Liver (tissue), 3 donors: ENCODE data around the gene MYL3.

Source experiments
- GABPA ChIP-seq, 2 donors: IDR thresholded peaks in 1 of 2; conservative IDR thresholded peaks in 1 of 2; 2 replicates each; pipeline ENCODE4 v1.6.1; 2016; ENCODE audit warnings: antibody characterized with exemption in 2 of 2, mild to moderate bottlenecking in 1 of 2, moderate library complexity in 1 of 2
- TAF1 ChIP-seq: conservative IDR thresholded peaks from 2 replicates; pipeline ENCODE4 v1.6.1; 2016; ENCODE audit warnings: antibody characterized with exemption, mild to moderate bottlenecking
- ZBTB33 ChIP-seq: IDR thresholded peaks from 2 replicates; pipeline ENCODE4 v1.6.1; 2016; ENCODE audit warnings: antibody characterized with exemption
- TF ChIP-seq, protein P1 (sequence below): IDR thresholded peaks from 2 replicates; pipeline ENCODE4 v1.6.1; 2016; ENCODE audit warnings: antibody characterized with exemption
- TF ChIP-seq, protein P2 (sequence below): fragments of 150-350 bp; IDR thresholded peaks from 2 replicates; pipeline ENCODE4 v1.5.1; 2017; ENCODE audit warnings: improper control_type of control experiment, low read depth, low read length; ENCODE audit not compliant: missing input control
- TF ChIP-seq, protein P3 (sequence below): IDR thresholded peaks from 2 replicates; pipeline ENCODE4 v1.6.1; 2016; ENCODE audit warnings: antibody characterized with exemption
- donor health status: healthy.
- donor health status: healthy.

DNA sequence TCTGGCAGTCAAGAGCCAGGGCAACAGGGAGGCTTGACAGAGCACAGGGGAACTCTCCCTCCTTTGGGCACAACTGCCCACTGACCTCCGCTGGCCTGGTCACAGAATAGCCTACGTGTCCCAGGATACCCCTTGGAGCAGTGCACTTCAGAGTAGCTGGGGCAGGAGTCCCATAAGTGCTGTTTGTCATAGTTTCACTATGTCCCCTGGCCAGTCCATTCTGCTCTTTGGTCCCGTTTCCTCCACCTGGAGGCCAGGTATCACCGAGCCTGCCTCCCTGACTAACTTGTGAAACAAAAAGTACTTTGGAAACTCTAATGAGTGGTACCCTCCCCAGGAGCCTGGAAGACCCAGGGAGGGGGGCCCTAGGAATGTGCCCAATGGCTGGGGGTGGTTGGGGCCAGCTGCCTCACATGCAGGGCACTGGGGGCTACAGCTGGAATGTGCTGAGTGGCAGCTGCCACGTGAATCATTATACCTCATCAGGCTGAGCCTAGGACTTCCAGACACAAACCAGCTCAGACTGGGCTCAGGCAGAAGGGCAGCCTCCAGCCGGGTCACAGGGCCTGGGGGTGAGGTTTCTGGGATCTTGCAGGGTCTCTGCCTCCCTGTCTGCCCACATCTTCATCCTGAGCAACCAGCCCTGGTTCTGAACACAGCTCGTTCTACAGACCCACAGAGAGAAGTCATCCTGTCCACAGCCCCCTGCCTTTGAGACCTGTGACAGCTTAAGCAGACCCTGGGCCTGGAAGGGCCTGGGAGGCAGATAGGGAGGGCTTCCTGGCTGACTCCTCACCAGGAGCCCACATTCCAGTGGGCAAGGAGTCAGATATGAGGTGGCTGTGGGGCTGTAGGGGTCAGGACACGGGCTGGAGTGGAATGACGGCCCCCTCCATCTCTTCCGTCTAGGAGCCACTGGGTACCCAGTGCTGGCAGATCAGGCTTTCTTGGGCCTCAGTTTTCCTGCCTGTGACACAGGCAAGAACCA lies 13.4 kb upstream of the MYL3 start:
- TF ChIP-seq, protein P1, sequence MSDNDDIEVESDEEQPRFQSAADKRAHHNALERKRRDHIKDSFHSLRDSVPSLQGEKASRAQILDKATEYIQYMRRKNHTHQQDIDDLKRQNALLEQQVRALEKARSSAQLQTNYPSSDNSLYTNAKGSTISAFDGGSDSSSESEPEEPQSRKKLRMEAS: no peak
- TF ChIP-seq, protein P2, sequence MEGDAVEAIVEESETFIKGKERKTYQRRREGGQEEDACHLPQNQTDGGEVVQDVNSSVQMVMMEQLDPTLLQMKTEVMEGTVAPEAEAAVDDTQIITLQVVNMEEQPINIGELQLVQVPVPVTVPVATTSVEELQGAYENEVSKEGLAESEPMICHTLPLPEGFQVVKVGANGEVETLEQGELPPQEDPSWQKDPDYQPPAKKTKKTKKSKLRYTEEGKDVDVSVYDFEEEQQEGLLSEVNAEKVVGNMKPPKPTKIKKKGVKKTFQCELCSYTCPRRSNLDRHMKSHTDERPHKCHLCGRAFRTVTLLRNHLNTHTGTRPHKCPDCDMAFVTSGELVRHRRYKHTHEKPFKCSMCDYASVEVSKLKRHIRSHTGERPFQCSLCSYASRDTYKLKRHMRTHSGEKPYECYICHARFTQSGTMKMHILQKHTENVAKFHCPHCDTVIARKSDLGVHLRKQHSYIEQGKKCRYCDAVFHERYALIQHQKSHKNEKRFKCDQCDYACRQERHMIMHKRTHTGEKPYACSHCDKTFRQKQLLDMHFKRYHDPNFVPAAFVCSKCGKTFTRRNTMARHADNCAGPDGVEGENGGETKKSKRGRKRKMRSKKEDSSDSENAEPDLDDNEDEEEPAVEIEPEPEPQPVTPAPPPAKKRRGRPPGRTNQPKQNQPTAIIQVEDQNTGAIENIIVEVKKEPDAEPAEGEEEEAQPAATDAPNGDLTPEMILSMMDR: no peak
- TF ChIP-seq, protein P3, sequence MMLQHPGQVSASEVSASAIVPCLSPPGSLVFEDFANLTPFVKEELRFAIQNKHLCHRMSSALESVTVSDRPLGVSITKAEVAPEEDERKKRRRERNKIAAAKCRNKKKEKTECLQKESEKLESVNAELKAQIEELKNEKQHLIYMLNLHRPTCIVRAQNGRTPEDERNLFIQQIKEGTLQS: no peak
- TF ChIP-seq TAF1: no peak
- no peak for TF ChIP-seq GABPA (IDR thresholded peaks at IDR 0.05 in 1 of 2, conservative IDR thresholded peaks at IDR 0.05 in 1 of 2)
- TF ChIP-seq ZBTB33: no peak
